Upper lobe of left lung (tissue), 6 donors: Measurements from ENCODE around the gene MFAP4. TPM values are rescaled to one million over a fixed set of nuclear protein-coding genes. Genes with fewer than 3 reads are reported as not detected.

Source experiments
- ATAC-seq, 2 donors: fragments of 200-7000 bp; cut with Tn5 transposase; one replicate each; pipeline ENCODE4 v1.9.1; 2022; ENCODE audit warnings: mild to moderate bottlenecking in 2 of 2, moderate library complexity in 2 of 2; ENCODE audit not compliant: low FRiP score in 2 of 2
- DNase-seq, 2 donors: peaks; one replicate each; pipeline ENCODE4 v3.0.0-alpha.2; 2019 to 2020
- H3K27ac ChIP-seq, 4 donors: fragments of 200-600 bp; sonication (generic); one replicate each; pipeline ENCODE4 v1.5.1; 2016 to 2019
- H3K27me3 ChIP-seq, 4 donors: fragments of 200-600 bp; sonication (generic); one replicate each; pipeline ENCODE4 v1.5.1; 2017 to 2019
- H3K36me3 ChIP-seq, 4 donors: fragments of 200-600 bp; sonication (generic); one replicate each; pipeline ENCODE4 v1.5.1; 2016 to 2019
- H3K4me1 ChIP-seq, 4 donors: fragments of 200-600 bp; sonication (generic); one replicate each; pipeline ENCODE4 v1.5.1; 2018 to 2019
- H3K4me3 ChIP-seq, 4 donors: fragments of 200-600 bp; sonication (generic); one replicate each; pipeline ENCODE4 v1.5.1; 2017 to 2019; ENCODE audit warnings: mild to moderate bottlenecking in 2 of 4, moderate library complexity in 1 of 4
- H3K9me3 ChIP-seq, 4 donors: fragments of 200-600 bp; sonication (generic); one replicate each; pipeline ENCODE4 v1.5.1; 2018 to 2019
- CTCF ChIP-seq, 6 experiments: fragments of 450-650 bp in 4 of 6; fragments of 200-600 bp in 2 of 6; sonication (generic) in 2 of 6; IDR thresholded peaks; one replicate each; pipeline ENCODE4 v1.5.1; 2016 to 2019; ENCODE audit warnings: antibody characterized with exemption in 6 of 6
- EP300 ChIP-seq, 4 donors: sonication (generic); formaldehyde crosslinking; IDR thresholded peaks; one replicate each; pipeline ENCODE4 v1.5.1; 2017; ENCODE audit warnings: antibody characterized with exemption in 4 of 4, control low read depth in 2 of 4
- POLR2A ChIP-seq, 4 donors: fragments of 450-650 bp; IDR thresholded peaks; one replicate each; pipeline ENCODE4 v1.5.1; 2016 to 2017; ENCODE audit warnings: antibody characterized with exemption in 4 of 4, mild to moderate bottlenecking in 2 of 4
- POLR2AphosphoS5 ChIP-seq, 2 donors: sonication (generic); formaldehyde crosslinking; IDR thresholded peaks; one replicate each; pipeline ENCODE4 v1.5.1; 2017; ENCODE audit warnings: antibody characterized with exemption in 2 of 2
- WGBS, 2 donors: methylation state at CpG; one replicate each; pipeline ENCODE4 v1.1.5; 2017 to 2018; 5-methylcytosine and 5-hydroxymethylcytosine counted together
- total RNA-seq, 6 donors: library from RNA; depleted of rRNA in 4 of 6; stranded (reverse); fragments of >200 nt in 4 of 6; gene quantifications; one replicate each; pipeline versions ENCODE4 v1.1.0 to v1.2.1, GENCODE V29; 2016 to 2021
- donor health status: DM: no; HTN: no; CAD: no; lungs with moderate emphysema.
- donor health status: DM: no; HTN: yes; CAD: no; lungs with severe emphysema.

The MFAP4 gene
- total RNA-seq, 6 donors from 2014 or later = 24.1 to 280 (median 175) TPM

GRCh38 chr17:19341211-19341631, 45.8 kb downstream of the MFAP4 start:
- Histone ChIP-seq H3K9me3 (no peaks in the 10 kb centered on the region), H3K4me1 (peaks cover 11 to 23% (median 12%) of the 10 kb centered on the region in 4 donors), H3K4me3 (no peak overlapping the region), H3K27ac (no peak overlapping the region), H3K36me3 (no peaks in the 10 kb centered on the region), H3K27me3 (no peaks in the 10 kb centered on the region)
- TF ChIP-seq CTCF (IDR thresholded peaks at IDR 0.05) = no peak
- TF ChIP-seq EP300 (IDR thresholded peaks at IDR 0.05) = no peak
- TF ChIP-seq POLR2AphosphoS5 (IDR thresholded peaks at IDR 0.05) = no peak
- no peak for TF ChIP-seq POLR2A (IDR thresholded peaks at IDR 0.05)
- WGBS, 2 donors = 66 to 80% methylated on average over 7 of the region's 7 CpGs
- ATAC-seq = no peak
- DNase-seq = peak in 1 of 2 donors; percentile 18

GRCh38 chr17:19339341-19339815, 47.6 kb downstream of the MFAP4 start:
- no peaks in the 10 kb centered on the region for H3K9me3 ChIP-seq
- no peak overlapping the region for H3K27ac ChIP-seq
- DNase-seq (peak in 1 of 2 donors; percentile 6), ATAC-seq (no peak)
- no peaks in the 10 kb centered on the region for H3K27me3 ChIP-seq
- no peaks in the 10 kb centered on the region for H3K36me3 ChIP-seq
- TF ChIP-seq POLR2A (IDR thresholded peaks at IDR 0.05) = no peak
- TF ChIP-seq POLR2AphosphoS5 (IDR thresholded peaks at IDR 0.05) = no peak
- TF ChIP-seq CTCF (IDR thresholded peaks at IDR 0.05) = no peak
- no peak for TF ChIP-seq EP300 (IDR thresholded peaks at IDR 0.05)
- H3K4me3 ChIP-seq = no peak overlapping the region
- H3K4me1 ChIP-seq = peaks cover 11 to 20% (median 11%) of the 10 kb centered on the region in 4 donors
- 76 to 79% methylated on average over 2 of the region's 2 CpGs for WGBS, 2 donors

- ATAC-seq = peak; percentile 70 to 80
- 45 to 65% methylated on average over 4 to 7 of the region's 7 CpGs for WGBS, 2 donors
- Histone ChIP-seq H3K9me3 (no peaks in the 10 kb centered on the region), H3K27me3 (no peaks in the 10 kb centered on the region), H3K36me3 (peaks cover 0 to 8% (median 3%) of the 10 kb centered on the region in 4 donors), H3K27ac (peak overlapping the region in 2 of 4 donors; percentile 32 to 41), H3K4me1 (peaks cover 7 to 18% (median 11%) of the 10 kb centered on the region in 4 donors), H3K4me3 (no peak overlapping the region)
- TF ChIP-seq CTCF (IDR thresholded peaks at IDR 0.05) = peak; percentile 69 to 93 (median 84)
- TF ChIP-seq POLR2A (IDR thresholded peaks at IDR 0.05) = no peak
- TF ChIP-seq POLR2AphosphoS5 (IDR thresholded peaks at IDR 0.05) = no peak
- peak in 1 of 2 donors; percentile 69 for DNase-seq
Measured at GRCh38 chr17:19338031-19338990, 48.7 kb downstream of the MFAP4 start.

GRCh38 chr17:19337712-19338023, 49.3 kb downstream of the MFAP4 start:
- Histone ChIP-seq H3K4me3 (no peak overlapping the region), H3K9me3 (no peaks in the 10 kb centered on the region), H3K4me1 (peaks cover 7 to 18% (median 11%) of the 10 kb centered on the region in 4 donors), H3K36me3 (peaks cover 0 to 12% (median 3%) of the 10 kb centered on the region in 4 donors), H3K27me3 (no peaks in the 10 kb centered on the region), H3K27ac (peak overlapping the region in 2 of 4 donors; percentile 32 to 41)
- DNase-seq = peak in 1 of 2 donors; percentile 13
- no peak for TF ChIP-seq EP300 (IDR thresholded peaks at IDR 0.05)
- TF ChIP-seq POLR2AphosphoS5 (IDR thresholded peaks at IDR 0.05) = no peak
- TF ChIP-seq POLR2A (IDR thresholded peaks at IDR 0.05) = no peak
- no peak for TF ChIP-seq CTCF (IDR thresholded peaks at IDR 0.05)
- no peak for ATAC-seq
- 70 to 83% methylated on average over 2 of the region's 2 CpGs for WGBS, 2 donors
